Astrocyte (in vitro differentiated cells and primary cell): ENCODE data around the gene KIF3B.

Experiments
- EZH2 ChIP-seq: IDR thresholded peaks from 2 replicates; pipeline ENCODE4 v1.6.1; 2012; ENCODE audit warnings: mild to moderate bottlenecking, low read length, inconsistent platforms; ENCODE audit not compliant: insufficient read depth
- TF ChIP-seq, protein P1 (sequence below): IDR thresholded peaks from 2 replicates; pipeline ENCODE4 v1.5.1; 2011; ENCODE audit warnings: low read depth, mild to moderate bottlenecking, inconsistent platforms, low read length, moderate library complexity; ENCODE audit not compliant: insufficient read depth

DNA sequence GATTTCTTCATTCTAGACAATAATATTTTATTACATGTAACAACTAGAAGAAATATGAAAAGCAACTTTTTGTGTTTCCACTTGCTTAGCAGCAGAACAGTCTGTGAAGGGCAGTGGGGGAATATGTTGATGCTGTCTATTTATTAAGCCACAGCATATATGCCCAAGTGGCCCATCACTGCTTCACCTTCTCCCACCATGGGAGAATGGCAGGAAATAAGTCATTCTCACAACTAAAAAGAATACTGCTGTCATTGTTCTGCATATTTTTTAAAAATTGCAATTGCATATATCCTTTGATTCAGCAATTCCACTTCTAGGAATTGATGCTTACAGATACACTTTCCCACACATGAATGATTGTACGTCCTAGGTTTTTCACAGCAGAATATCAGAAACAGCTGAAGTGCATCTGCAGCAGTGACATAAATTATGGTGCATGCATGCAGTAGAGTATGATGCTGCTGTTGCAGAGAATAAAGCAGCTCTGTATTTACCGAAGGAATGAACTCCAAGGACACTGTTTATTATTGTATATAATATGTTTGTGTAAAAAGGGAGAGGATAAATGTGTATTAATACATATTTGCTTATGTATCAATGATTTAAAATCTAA is 26.8 kb downstream of the KIF3B start:
- TF ChIP-seq, protein P1, sequence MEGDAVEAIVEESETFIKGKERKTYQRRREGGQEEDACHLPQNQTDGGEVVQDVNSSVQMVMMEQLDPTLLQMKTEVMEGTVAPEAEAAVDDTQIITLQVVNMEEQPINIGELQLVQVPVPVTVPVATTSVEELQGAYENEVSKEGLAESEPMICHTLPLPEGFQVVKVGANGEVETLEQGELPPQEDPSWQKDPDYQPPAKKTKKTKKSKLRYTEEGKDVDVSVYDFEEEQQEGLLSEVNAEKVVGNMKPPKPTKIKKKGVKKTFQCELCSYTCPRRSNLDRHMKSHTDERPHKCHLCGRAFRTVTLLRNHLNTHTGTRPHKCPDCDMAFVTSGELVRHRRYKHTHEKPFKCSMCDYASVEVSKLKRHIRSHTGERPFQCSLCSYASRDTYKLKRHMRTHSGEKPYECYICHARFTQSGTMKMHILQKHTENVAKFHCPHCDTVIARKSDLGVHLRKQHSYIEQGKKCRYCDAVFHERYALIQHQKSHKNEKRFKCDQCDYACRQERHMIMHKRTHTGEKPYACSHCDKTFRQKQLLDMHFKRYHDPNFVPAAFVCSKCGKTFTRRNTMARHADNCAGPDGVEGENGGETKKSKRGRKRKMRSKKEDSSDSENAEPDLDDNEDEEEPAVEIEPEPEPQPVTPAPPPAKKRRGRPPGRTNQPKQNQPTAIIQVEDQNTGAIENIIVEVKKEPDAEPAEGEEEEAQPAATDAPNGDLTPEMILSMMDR = no peak
- TF ChIP-seq EZH2 = no peak
